GM21360 (cell line): ENCODE measurements around the gene CCDC85B.
A peak's percentile ranks its signal among the peaks of the same experiment; 100 is the strongest.
"Not testable (repeated sequence)": the region's sequence is repeated elsewhere in the genome, so short reads cannot be mapped to it uniquely, and the experiment has no call there.

ENCODE experiments used
- ATAC-seq: cut with Tn5 transposase; IDR thresholded peaks from one replicate; pipeline ENCODE4 v1.9.1; 2021; ENCODE audit warnings: mild to moderate bottlenecking, moderate library complexity; ENCODE audit not compliant: unreplicated experiment

The CCDC85B gene

GRCh38 chr11:65885808-65886536 is 4.5 kb upstream of the CCDC85B start:
- ATAC-seq: no peak

- ATAC-seq: no peak
Observed at GRCh38 chr11:65886826-65887722, 3.4 kb upstream of the CCDC85B start.

- no peak for ATAC-seq
Observed at GRCh38 chr11:65887723-65888162, 2.7 kb upstream of the CCDC85B start.

GRCh38 chr11:65888163-65888814 is 2.2 kb upstream of the CCDC85B start, which contains the start of gene FIBP:
Gene FIBP (minus strand): TSS chr11:65888471. CDS start chr11:65888418, 53 bp downstream.
- peak; percentile 34 for ATAC-seq

- ATAC-seq: no peak
Observed at GRCh38 chr11:65891219-65892136, 1.0 kb downstream of the CCDC85B start.

- not testable (repeated sequence) for ATAC-seq
Observed at GRCh38 chr11:65892137-65892540, 1.7 kb downstream of the CCDC85B start.

- ATAC-seq: no peak
Observed at GRCh38 chr11:65892661-65893317, 2.3 kb downstream of the CCDC85B start.

- no peak for ATAC-seq
Observed at GRCh38 chr11:65894034-65894591, 3.6 kb downstream of the CCDC85B start.

GRCh38 chr11:65895482-65895981 is 5.1 kb downstream of the CCDC85B start:
- no peak for ATAC-seq

GRCh38 chr11:65896034-65896999 is 5.8 kb downstream of the CCDC85B start:
- no peak for ATAC-seq

GRCh38 chr11:65897020-65897471 is 6.6 kb downstream of the CCDC85B start:
- no peak for ATAC-seq

GRCh38 chr11:65898656-65899355 is 8.3 kb downstream of the CCDC85B start:
- no peak for ATAC-seq

GRCh38 chr11:65899356-65900124 is 9.1 kb downstream of the CCDC85B start:
- no peak for ATAC-seq

GRCh38 chr11:65900125-65900898 is 9.8 kb downstream of the CCDC85B start, which contains the start of gene FOSL1:
Gene FOSL1 (minus strand): TSS chr11:65900388. CDS start chr11:65900339, 49 bp downstream.
- ATAC-seq: peak; percentile 70

GRCh38 chr11:65900899-65901180 is 10.4 kb downstream of the CCDC85B start:
- no peak for ATAC-seq

- ATAC-seq: no peak
Observed at GRCh38 chr11:65903068-65903481, 12.6 kb downstream of the CCDC85B start.
